SK-MEL-5 (cell line): ENCODE data around the gene MYO1E. TPM values are rescaled to one million over a fixed set of nuclear protein-coding genes. Genes with fewer than 3 reads are reported as not detected.

Source experiments
- DNase-seq: peaks from one replicate; pipeline ENCODE4 v3.0.0-alpha.2; 2016; ENCODE audit warnings: low read depth, low spot score
- in situ Hi-C: cut with HindIII; loops from 2 replicates; pipeline ENCODE4 v1.10.0; 2016; ENCODE audit warnings: low sequenced_read_pairs, high pct_unique_total_duplicates, low pct_unique_long_range_greater_than_20kb
- total RNA-seq: library from RNA; depleted of rRNA; stranded (reverse); fragments of >200 nt; shearing (Covaris generic); gene quantifications from 2 replicates; pipeline ENCODE4 v1.2.3, GENCODE V29; 2014

MYO1E gene
- total RNA-seq, 1 experiment from 2014 or later = 68.7 TPM

DNA sequence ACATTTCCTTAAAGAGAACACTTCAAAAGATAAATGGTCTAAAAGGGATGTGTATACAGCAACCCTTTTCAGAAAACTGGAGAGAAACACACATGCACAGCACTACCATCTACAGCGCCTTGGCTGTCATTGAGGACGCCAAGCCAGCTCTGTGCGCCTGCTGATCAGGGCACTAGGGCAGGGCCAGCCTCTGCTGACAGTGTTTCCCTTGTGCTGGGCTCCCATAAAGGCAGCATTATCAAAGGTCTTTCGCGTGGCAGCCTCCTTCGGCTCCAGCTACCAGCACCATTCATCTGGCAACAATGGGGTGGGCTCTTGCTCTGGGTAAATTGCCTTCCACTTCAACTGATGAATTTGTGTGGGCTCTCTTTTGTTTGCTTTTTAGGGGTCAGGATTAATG is 112.6 kb downstream of the MYO1E start:
- in situ Hi-C loops = no loop called here
- DNase-seq = peak; percentile 93

GRCh38 chr15:59259137-59259943 is 113.3 kb downstream of the MYO1E start:
- in situ Hi-C loops = no loop called here
- DNase-seq = no peak

GRCh38 chr15:59258317-59258716 is 114.4 kb downstream of the MYO1E start:
- in situ Hi-C loops = no loop called here
- no peak for DNase-seq

DNA sequence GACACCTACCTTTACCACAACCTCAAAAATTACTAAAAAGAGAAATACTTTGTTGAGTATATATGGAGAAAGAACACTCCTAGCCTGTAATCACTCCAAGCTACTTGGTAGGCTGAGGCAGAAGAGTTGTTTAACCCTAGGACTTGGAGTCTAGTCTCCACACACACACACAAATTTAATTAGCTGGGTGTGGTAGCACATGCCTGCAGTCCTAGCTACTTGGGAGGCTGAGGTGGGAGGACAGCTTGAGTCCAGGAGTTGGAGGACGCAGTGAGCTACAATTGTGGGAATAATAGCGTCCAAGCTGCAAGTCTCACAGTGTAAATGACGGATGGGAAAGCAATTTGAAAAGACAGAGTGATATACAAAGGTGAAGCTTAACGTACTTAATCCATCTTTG is 115.5 kb downstream of the MYO1E start:
- no peak for DNase-seq
- in situ Hi-C loops = no loop called here

GRCh38 chr15:59256482-59256881 is 116.2 kb downstream of the MYO1E start:
- in situ Hi-C loops = no loop called here
- no peak for DNase-seq

DNA sequence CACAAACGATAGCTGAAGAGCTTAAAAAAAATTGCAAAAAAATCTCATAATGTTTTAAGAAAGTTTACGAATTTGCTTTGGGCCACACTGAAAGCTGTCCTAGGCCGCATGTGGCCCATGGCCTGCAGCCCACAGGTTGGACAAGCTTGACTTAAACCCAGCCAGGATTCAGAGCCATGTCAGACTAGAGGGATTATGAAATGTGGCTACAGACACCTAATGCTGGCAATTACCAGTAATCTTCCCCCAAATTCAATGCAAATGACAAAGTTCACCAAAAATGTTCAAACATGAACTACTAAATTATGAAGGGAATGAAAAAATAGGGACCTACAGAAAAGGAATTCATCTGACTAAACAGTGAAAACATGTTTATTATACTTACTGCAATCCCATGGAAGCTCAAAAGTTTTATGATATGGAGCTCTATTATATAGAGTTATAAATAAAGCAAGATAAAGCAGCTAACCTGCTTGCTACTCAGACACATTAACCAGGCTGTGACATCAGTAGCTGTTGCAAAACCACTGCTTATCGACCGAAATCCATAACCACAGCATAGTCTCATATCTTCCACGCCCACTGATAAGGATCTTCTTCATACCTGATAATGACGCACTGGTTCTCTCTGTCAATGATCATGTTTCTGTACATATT is 116.9 kb downstream of the MYO1E start:
- in situ Hi-C loops = no loop called here
- no peak for DNase-seq

DNA sequence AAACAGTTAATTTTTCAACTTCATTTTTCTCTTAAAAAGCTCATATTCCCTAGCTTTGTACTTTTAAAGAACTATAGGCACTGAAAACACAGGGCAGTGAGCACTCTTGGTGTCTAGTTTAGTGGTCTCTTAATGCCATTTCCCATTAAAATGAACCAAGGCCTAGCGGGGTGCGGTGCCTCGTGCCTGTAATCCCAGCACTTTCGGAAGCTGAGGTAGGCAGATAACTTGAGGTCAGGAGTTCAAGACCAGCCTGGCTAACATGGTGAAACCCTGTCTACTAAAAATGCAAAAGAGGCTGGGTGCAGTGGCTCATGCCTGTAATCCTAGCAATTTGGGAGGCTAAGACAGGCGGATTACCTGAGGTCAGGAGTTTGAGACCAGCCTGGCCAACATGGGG is 120.5 kb downstream of the MYO1E start:
- in situ Hi-C loops = no loop called here
- no peak for DNase-seq

DNA sequence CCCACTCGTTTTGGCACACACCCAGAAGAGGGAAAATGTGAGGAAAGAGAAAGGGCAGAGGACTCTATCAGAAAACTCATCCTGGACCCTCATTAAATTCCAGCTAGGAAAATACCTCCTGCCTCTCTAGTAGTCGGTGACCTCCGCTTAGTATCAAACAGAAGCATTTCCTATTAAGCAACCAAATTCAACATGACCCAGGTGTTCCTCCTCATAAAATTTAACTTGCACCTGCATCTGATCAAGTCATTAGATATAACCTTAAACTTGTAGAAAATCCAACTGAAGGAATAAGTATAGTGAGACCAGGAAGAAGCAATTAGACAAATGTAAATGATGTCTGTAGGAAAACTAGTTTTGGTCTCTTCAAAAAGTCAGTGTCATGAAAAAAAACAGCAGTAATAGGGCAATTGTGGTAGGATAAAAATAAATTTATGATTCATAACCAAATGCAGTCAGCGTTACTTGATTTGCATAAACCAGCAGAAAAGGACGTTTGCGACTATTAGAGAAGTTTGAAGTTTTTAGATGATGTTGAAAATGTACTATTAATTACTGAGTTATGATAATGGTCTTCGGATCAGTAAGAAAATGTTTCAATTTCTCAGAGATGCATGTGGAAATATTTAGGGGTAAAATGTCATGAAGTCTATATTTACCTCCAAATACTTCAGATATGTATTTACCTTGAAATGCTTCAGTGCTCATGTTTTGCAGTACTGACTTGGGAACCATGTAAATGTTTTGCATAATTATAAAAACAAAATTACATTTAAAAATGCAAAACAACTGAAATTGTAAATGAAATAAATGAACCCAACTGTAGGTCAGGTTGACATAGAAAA is 121.4 kb downstream of the MYO1E start:
- no peak for DNase-seq
- in situ Hi-C loops = no loop called here

DNA sequence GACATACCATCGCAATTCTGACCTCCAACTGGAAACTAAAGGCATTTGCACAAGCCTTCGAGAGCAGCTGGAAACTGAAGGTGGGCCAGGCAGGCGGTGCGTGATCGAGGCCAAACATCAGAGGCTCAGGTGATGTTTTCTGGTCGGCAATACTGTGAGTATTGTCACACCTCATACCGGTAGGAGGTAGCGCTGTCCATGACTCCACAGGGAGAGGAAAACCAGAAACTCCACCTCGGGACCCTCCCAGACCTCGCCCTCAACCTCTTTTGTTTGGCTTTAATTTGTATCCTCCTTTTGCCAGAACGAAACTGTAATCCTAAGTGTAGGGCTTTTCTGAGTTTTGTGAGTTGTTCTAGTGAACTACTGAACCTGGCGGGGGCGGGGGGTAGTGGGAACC is 122.4 kb downstream of the MYO1E start:
- in situ Hi-C loops = no loop called here

DNA sequence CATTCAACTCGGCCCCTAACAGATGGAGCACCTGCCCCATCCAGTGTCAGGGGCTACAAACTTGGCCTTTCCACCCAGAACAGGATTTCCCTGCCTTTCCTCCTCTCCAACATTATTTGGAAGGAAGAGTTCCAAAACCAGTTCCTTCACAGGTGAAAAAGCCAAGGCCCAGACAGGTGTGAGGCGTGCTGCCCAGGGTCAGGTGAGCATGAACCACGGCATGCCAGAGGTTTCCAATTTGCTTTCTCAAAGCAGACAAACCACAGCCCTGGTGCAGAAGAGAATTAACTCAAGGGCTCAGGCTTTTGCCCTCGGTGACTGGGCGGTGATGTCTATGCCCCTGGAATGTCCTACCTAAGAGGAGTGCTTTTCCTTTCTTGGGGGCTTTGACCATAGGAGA is 122.9 kb downstream of the MYO1E start:
- DNase-seq = no peak
- in situ Hi-C loops = no loop called here

More for the DNA sequence above, 122.4 kb downstream of the MYO1E start:
- DNase-seq = no peak

DNA sequence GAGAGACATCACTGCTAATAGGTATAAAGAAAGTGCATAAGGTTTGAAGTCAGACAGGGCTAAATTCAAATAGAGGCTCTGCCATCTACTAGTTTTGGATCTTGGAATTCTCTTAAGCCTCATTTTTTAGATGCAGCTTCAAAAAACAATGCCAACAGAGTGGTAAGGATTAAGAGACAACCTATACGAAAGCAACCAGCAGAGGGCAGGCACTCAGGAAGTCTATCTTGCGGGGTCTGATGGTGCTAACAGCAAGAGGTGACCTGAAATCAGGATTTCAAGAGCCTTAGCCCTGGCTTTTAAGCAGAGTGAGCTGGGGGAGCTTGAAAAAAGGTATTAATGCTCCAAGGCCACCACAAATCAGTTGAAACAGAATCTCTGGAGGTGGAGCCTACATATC is 125.3 kb downstream of the MYO1E start:
- in situ Hi-C loops = no loop called here
- peak; percentile 82 for DNase-seq

DNA sequence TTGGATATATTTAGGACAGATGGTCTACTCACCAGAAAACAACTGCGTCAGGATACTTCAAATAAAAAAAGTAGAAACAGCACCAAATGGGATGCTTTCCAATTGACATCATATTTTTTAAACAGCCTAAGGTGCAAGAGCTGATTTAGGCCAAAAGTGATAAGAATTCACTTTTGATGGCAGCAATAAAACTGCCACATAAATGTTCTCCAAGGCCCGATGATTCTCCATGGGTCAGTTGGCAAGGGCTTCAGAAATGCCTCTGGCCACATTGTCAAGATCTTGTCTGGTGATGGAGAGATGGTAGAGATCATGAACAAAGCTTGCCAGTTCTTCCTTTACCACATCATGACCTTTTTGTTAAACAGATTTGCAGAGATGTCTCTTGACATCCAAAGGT is 127.1 kb downstream of the MYO1E start:
- in situ Hi-C loops = no loop called here
- peak; percentile 16 for DNase-seq

DNA sequence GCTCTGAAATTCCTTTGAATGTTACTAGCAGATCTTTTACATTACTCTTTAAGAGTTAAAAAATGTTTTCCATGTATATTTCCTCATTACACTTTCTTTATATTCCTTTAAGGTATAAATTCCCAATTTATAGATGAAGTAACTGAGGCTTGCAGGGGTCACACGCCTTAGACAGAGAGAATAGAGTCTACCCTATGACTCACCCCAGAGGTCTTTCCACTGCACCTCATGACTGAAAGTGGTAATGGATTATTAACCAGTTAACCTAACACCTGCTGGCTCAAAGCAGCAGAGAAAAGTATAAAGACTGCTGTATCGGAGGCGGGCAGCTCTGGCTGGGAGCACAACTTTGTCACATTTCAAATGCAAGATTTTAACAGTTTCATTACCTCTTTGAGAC is 128.3 kb downstream of the MYO1E start:
- in situ Hi-C loops = no loop called here
- DNase-seq = peak; percentile 12

- in situ Hi-C loops = no loop called here
- peak; percentile 28 for DNase-seq
Measured at GRCh38 chr15:59243622-59244021, 129.0 kb downstream of the MYO1E start.

DNA sequence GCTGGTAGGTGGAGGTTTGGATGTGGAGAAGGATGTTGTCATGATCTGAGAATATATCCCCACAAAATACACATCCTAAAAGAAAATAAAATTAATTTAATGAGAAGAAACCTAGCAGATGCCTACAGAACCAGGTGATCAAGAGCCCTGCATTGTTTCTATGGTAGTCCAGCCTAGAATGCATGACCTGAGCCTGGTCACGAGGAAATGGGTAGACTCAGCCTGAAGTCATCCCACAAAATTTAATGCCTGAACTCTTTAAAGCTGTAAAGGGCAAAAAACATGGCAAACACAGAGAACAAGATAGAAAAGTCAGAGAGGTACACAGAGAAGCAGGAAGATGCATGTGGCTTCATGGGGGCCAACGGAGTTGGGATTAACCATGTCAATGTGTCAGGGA is 130.0 kb downstream of the MYO1E start:
- in situ Hi-C loops = no loop called here
- no peak for DNase-seq

DNA sequence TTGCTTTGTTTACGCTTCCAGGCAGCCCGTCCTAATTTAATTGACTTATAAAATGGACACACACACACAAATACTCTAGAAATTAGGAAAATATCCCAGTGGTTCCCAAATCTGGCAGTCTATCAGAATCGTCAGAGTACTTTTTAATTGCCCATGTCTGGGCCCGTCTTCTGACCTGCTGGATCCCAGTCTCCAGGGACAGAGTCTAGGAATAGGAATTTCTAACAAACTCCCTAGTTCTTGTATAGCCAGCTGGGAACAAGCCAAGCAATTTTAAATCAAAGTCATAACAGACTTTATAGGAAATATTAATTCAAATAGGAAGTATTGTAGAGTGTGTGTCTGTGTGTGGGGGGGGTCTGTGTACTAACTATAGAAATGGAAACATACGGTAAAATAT is 132.6 kb downstream of the MYO1E start:
- DNase-seq = no peak
- in situ Hi-C loops = no loop called here

DNA sequence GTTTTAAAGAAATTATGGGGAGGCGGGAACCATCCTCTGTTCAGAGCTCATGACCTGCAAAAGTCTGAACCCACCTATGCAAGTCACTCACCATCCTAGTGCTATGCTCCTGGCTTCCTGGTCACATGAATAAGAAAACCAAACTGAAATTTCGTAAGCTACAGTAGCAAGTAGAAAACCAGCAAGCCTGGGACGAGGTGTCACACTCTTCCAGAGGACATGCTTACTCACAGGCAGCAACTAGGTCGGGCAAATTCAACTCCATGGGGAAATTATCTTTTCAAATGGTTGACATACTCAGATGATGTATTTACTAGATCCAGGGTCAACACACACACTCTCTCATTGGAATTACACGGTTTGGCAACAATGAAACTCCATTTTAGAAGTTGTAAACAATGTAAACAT is 134.7 kb downstream of the MYO1E start:
- no peak for DNase-seq
- in situ Hi-C loops = no loop called here

- in situ Hi-C loops = no loop called here
Measured at GRCh38 chr15:59237119-59237855, 135.4 kb downstream of the MYO1E start.

More at GRCh38 chr15:59237119-59237855, 135.4 kb downstream of the MYO1E start:
- no peak for DNase-seq
